Measurements from ENCODE around the gene DUSP28. TPM values are rescaled to one million over a fixed set of nuclear protein-coding genes. Genes with fewer than 3 reads are reported as not detected.

Gene DUSP28
- total and polyA plus RNA-seq, 2 of the 8 experiments (the other 6 are each of a cell fraction or from before 2014, with no cell fraction given): 2.1 to 2.3 TPM

GRCh38 chr2:240591226-240591625, 31.1 kb downstream of the DUSP28 start (continued):
- no peak for TF ChIP-seq SIN3A (conservative IDR thresholded peaks at IDR 0.05 in 1 of 2, IDR thresholded peaks at IDR 0.05 in 1 of 2; ENCODE audit: low read depth in 1 of 2, low read length in 2 of 2)
- TF ChIP-seq CTBP2 (IDR thresholded peaks at IDR 0.05; ENCODE audit: borderline replicate concordance, insufficient read depth, insufficient read length, low read length): no peak
- no peak for TF ChIP-seq MAX (IDR thresholded peaks at IDR 0.05)
- TF ChIP-seq RXRA (IDR thresholded peaks at IDR 0.05; ENCODE audit: insufficient read depth, low read depth, low read length): no peak

Data from H1 (cell line).